ENCODE measurements around the gene CYP2U1.
"Not testable (repeated sequence)": the region's sequence is repeated elsewhere in the genome, so short reads cannot be mapped to it uniquely, and the experiment has no call there.

Gene CYP2U1

DNA sequence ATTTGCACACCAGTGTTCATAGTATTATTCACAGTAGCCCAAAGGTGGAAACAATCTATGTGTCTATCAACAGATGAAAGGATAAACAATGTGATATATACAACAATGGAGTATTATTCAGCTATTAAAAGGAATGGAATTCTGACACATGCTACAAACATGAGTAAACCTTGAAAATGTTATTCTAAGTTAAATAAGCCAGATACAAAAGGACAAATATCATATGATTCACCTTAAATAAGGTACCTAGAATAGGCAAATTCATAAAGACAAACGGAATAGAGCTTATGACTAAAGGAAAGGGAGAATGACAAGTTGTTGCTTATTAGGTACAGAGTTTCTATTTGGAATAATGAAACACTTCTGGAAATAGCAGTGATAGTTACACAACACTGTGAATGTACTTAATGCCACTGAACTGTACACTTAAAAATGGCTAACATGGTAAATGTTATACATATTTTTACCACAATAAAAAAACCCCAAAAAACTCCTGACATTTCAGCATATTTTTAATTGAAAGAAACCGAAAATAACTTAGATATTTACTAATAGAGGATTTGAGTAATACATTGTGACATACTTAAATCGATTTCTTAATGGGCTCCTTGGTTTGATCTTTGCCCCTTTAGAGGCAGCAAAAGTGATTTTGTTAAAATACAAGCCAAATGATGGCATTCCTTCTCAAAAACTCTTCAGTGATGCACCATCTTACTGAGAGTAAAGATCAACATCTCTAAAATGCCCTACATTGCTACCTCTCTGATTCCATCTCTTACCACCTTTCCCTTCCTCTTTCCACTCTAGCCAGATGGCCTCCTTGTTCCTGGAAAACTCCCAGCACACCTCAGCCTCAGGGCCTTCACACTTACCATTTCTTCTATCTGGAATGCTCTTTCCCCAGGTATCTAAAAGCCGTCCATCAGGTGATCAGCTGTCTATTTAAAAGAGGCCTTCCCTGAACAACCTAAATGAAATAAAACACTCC, 8.6 kb upstream of the CYP2U1 start:
- no peak for DNase-seq

DNA sequence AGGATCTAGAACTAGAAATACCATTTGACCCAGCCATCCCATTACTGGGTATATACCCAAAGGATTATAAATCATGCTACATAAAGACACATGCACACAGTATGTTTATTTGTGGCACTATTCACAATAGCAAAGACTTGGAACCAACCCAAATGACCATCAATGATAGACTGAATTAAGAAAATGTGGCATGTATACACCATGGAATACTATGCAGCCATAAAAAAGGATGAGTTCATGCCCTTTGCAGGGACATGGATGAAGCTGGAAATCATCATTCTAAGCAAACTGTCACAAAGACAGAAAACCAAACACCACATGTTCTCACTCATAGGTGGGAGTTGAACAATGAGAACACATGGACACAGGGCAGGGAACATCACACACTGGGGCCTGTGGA, 5.6 kb upstream of the CYP2U1 start:
- not testable (repeated sequence) for DNase-seq

DNA sequence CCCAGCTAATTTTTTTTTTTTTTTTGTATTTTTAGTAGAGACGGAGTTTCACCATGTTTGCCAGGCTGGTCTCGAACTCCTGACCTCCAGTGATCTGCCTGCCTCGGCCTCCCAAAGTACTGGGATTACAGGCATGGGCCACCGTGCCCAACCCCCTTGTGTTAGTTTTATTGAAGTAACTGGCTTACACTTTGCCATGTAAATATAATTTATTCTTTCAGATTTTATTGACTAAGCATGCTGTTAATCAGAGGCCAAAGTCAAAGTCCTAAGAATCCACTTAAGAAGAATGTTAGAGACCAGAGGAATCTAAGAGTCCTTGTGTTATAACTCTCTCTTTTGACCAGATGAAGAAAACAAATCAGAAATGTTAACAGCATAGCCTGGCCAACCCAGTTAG, 4.5 kb upstream of the CYP2U1 start:
- DNase-seq = not testable (repeated sequence)

DNA sequence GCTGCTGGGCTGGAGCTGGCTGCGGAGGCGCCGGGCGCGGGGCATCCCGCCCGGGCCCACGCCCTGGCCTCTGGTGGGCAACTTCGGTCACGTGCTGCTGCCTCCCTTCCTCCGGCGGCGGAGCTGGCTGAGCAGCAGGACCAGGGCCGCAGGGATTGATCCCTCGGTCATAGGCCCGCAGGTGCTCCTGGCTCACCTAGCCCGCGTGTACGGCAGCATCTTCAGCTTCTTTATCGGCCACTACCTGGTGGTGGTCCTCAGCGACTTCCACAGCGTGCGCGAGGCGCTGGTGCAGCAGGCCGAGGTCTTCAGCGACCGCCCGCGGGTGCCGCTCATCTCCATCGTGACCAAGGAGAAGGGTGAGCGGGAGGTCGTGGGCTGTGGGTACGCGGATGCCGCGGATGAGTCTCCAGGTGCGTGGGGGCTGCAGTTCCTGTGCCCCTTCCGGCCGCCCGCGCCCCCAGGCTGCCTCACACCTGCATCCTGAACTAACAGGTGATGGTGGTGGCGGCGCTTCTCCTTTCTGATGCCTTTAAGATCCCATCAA, 499 bp downstream of the CYP2U1 start:
- no peak for DNase-seq

DNA sequence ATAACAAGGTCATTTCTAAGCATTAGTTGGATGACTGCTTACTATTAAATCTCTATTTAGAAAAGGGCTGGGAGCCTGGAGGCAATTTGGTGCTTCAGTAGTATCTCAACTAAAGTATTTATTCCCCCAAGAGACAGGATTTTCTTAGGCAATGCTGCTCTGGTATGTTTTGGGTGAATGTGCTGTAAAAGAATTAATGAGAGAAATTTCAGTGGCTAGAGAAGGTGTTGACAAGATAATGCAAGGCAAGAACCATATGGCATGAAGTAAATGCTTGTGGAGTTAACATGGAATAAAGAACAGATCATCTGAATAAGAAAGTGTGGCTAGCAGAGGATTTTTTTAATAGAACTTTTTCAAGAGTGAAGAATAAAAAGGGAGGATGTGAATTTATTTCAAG, 3.9 kb downstream of the CYP2U1 start:
- DNase-seq = no peak

DNA sequence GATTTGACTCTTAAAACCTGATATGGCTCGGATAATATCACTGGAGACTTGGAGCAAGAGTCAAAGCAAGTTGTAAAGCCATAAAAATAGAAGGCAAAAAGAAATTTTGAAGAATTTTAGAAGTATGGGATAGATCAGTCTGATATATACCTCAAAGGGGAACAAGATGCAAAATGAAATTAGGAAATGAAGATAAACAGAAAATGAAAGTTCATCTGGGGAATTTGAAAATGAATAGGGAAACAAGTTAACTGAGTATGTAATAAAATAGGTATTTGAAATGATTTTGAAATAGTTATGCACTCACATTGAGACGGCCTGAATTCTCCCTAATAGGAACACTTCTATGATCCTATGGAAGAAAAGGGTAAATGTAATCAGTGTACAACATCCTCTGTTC, 5.7 kb downstream of the CYP2U1 start:
- no peak for DNase-seq

DNA sequence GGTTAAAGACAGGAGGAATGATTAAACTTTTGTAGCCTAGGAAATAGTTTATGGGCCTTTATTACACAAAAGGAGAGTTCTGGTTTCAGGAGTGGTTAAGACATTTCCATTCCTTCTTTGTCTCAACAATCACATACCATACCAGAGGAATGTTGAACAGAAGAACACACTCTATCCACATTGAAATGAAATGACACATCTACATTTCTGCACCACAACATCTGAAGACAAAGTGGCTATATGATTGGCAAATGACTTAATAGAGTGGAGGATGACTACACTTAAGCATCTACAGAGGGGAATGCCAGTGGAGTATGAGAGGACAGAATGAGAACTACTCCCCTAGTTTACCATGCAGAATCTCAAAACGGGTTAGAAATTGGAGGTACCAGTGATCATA, 8.0 kb downstream of the CYP2U1 start:
- DNase-seq = no peak

DNA sequence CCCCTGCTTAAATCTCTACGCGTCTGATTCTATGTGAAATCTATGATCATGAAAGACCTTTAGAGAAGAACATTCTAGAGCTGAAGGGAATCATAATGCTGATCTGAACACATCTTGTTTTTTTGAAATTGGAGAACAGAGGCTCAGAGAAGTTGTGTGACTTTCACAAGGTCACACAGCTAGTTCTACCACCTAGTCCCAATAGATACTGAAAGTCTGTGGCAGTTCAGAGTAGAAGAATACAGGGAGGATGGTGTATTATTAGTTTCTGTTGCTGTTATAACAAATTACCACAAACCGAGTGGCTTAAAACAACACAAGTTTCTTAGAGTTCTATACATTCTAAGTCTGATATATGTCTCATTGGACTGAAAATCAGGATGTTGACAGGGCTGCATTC, 14.5 kb downstream of the CYP2U1 start:
- DNase-seq = no peak

DNA sequence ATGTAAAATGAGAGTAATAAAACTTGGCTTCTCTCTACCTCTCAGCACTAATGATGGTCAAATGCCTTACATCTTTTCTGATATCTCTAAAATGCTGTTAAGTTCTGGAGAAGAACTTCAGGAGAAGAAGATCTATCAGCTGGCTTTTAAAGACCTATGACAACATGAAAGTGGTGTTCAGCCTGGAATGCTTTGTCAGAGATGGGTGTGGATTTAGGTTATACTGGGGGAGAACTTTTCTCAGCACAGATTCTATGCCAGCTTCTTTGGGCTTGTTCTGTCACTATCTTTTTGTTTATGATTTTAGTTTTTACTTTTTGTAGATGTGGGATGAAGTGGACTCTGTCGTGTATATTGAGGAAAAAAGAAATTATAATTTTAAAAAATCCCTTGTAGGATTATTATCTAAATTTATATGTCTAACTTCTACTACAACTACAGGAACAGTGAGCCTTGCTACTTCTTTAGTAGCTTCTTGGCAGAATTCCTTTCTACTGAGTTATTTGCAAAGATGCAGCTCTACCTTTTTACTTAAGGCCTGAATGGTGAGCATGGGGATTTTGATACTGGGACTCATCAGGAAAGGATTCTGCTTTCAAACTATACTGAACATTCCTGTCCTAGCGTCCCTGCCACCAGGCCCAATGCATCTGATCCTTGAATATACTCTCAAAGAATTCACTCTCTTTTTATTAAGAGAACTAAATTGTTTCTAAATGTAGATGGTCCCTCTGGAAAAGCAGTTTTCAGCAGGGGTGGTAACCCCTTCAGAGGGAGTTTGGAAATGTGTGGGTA, 19.6 kb downstream of the CYP2U1 start:
- no peak for DNase-seq

DNA sequence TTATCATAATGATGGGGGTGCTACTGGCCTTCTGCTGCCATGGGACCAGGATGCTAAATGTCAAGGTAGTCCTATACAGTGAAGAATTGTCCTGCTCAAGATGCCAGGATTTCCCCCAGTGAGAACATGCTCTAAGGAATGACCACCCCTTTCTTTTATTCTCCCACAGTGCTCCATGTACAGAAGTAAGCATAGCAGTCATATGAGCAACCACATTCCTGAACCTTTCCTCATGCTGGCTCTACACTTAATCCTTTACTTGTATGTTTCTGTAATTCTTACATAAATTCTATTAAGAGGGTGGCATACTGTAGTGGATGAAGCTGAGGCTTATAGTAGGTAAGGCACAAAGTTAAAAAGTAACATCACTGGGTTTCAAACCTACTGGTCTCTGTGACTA, 20.2 kb downstream of the CYP2U1 start:
- no peak for DNase-seq

DNA sequence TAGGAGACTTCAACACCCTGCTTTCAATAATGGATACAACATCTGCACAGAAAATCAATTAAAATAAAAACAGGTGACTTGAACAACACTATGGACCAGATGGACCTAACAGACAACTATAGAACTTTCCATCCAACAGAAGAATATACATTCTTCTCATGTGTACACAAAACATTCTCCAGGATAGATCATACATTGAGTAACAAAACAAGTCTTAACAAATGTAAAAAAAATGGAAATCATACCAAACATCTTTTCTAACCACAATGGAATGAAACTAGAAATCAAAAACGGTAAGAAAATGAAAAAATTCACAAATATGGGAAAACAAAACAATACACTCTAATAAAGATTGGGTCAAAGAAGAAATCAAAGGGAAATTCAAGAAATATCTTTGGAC, 24.7 kb downstream of the CYP2U1 start:
- no peak for DNase-seq

DNA sequence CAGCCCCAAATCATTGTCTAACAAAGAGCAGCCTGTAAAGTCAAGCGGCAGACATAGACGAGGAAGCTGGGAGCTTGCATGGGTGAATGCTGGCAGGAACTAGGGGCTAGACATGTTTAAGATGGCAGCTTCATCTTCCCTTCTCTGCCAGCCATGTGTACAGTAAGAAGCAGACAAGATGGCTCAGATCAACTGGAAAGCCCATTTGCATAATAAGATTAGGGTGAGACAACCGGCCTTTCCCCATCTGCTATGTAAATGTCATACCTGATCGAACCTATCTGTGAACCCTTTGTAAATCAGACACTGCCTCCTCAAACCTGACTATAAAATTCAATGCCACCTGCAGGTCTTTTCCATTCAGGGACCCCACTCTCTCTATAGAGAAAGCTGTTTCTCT, 35.6 kb downstream of the CYP2U1 start:
- no peak for DNase-seq

DNA sequence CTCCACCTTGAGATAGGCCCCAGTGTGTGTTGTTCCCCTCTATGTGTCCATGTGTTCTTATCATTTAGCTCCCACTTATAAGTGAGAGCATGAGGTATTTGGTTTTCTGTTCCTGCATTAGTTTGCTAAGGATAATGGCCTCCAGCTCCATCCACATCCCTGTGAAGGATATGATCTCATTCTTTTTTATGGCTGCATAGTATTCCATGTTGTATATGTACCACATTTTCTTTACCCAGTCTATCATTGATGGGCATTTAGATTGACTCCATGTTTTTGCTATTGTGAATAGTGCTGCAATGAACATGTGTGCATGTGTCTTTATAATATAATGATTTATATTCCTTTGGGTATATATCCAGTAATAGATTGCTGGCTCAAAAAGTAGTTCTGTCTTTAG, 36.2 kb downstream of the CYP2U1 start:
- not testable (repeated sequence) for DNase-seq

DNA sequence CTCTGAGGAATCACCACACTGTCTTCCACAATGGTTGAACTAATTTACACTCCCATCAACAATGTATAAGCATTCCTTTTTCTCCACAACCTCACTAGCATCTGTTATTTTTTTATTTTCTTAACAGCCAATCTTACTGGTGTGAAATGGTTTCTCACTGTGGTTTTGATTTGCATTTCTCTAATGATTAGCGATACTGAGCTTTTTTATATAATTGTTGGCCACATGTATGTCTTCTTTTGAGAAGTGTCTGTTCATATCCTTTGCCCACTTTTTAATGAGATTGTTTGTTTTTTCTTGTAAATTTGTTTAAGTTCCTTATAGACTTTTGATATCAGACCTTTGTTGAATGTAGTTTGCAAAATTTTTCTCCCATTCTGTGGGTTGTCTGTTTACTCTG, 36.6 kb downstream of the CYP2U1 start:
- DNase-seq = not testable (repeated sequence)

DNA sequence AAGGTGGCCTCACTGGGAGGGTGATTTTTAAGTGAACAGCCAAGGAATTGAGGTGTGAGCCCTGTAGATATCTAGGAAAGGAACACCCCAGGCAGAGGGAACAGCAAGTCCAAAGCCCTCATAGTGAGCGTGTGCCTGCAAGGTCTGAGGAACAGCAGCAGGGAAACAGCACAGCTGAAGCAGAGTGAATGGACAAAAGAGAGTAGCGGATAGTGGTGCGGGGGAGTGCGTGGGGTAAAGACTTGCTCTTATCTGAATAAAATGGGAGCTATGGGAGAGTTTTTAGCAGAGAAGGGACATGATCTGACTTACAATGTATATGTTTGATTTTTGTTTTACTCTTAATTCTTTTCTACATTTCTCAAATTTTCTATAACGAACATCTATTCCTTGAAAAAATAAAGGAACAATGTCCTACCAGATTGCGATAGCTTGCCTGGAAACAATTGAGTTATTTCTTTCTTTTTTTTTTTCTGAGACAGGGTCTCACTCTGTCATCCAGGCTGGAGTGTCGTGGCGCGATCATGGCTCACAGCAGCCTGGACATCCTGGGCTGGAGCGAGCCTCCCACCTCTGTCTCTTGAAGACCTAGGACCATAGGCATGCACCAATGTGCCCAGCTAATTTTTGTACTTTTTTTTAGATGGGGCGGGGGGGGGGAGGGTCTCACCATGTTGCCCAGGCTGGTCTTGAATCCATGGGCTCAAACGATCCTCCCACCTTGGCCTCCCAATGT, 38.9 kb downstream of the CYP2U1 start:
- DNase-seq = no peak

DNA sequence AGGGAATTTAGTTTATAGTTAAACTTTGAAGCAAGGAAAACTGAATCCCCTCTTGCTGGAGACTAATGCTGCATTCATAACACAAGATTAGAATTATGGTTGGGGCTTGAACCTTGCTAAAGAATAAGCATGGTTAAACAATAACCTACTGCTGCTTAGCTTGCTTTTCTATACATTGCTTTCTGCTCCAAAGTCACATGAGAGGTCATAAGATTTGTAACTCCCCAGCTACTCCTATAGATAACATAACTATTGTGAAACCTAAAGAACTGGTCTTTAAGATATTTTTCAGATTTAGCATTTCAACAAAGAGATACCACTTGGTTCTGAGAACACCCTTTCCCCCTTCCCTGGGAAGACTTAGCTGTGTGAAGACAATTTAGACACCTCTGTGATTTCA, 41.3 kb downstream of the CYP2U1 start:
- no peak for DNase-seq

DNA sequence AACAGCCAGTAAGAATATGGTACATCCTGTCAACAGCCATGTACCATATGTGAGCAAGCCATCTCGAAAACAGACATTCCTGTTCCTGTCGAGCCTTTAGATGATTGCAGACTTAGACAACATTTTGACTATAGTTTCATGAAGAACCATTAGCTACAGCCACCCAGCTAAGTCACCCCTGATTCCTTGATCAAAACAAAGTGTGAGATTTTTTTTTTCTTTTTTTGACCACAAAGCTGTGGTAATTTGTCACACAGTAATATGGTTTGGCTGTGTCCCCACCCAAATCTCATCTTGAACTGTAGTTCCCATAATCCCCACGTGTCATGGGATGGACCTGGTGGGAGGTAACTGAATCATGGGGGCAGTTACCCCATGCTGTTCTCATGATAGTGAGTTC, 43.2 kb downstream of the CYP2U1 start:
- no peak for DNase-seq

DNA sequence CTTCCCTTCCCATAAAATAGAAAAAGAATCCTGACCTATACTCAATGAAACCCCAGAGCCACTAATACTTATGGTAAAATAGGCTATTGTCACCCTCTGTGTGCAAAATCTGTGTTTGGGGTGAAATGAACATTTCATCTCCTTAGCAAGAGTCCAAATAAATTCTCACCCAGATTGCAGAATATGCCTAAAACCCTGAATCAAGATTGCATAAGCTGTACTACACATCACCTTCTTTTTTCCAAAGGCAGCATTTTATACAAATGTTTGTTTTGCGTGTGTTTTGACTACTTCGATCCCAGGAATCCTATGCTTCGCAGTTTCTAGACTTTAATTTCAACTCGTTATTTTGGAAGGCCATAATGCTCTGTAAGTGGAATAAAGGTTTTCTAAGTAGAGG, 46.1 kb downstream of the CYP2U1 start:
- no peak for DNase-seq

DNA sequence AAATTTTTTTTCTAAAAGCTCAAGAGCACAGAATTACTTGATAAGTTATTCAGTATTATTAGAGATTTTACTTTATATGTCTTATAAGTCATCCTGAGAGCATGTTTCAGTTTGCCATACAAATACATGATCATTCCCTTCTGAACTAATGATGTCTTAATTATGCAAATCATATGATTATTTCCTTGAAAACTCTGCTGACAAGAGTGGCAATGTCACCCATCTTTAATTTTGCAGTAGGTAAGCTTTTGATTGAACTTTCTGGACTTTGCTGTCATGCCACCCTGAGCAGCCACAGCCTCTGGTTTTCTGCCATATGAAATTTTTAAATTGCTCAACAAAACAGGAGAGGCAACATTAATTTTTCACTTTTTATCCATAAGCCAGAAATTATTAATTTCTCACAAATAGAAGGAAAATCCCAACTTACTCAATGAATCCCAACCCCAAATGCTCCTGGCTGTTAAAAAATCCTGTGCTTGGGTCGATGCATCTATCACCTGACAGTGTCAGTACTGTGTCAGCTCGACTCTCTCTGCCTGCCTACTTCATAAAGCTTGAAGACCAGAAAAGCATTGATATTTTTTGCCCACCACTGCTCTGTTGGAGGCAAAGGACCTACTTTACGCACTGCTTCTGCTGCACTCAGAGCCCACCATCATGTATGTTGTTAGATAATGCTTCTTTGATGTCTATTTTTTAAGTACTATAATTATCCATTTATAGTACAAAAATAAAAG, 46.8 kb downstream of the CYP2U1 start:
- DNase-seq = no peak

DNA sequence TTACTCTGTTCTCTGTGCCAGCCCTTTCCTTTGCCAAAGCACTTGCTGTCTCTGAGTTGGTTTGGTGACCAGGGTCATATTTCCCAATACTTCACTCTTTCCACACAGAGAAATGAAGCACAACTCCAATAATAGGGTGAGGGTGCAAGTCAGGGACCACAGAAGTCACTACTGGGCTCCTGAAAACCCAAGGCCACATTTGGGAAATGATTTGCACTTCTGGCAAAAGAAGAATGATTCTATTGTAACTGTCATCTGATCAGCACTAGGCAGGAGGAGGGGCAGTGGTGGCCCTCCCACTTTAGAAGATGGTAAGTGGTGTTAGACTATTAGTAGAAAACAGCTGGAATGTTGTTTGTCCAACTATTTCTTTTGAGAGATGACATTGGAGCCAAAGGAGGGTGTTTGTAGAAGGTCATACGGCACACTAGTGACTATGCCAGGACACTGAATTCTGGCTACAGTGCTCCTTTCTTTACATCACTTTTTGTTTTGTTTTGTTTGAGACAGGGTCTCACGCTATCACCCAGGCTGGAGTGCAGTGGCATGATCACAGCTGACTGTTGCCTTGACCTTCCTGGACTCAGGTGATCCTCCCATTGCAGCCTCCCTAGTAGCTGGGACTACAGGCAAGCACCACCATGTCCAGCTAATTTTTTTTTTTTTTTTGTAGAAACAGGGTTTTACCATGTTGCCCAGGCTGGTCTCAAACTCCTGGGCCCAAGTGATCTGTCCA, 47.5 kb downstream of the CYP2U1 start:
- DNase-seq = no peak

Measured in effector CD8-positive, alpha-beta T cell (primary cell).